Stimulated activated CD4-positive, alpha-beta T cell treated with anti-CD3 and anti-CD28 coated beads, TNF-alpha, amount 100 ng/mL, for 1 hour (primary cell): ENCODE data around the gene RLN3.

Experiments
- DNase-seq, 3 donors: peaks; one replicate each; pipeline ENCODE4 v3.0.0-alpha.2; 2020; ENCODE audit warnings: low read depth in 3 of 3, low spot score in 1 of 3

Gene RLN3

GRCh38 chr19:14027856-14028450, at the start of gene RLN3:
TSS of gene RLN3 (plus strand) at chr19:14028148. CDS start at chr19:14028205, 57 bp downstream.
- no peak for DNase-seq

- no peak for DNase-seq
These were observed 49.4 kb upstream of the RLN3 start for GRCh38 chr19:13978351-13979243.

GRCh38 chr19:13979244-13979615, 48.7 kb upstream of the RLN3 start:
- no peak for DNase-seq

GRCh38 chr19:13979686-13980085, 48.3 kb upstream of the RLN3 start:
- DNase-seq, result no peak

- no peak for DNase-seq
These were observed 47.6 kb upstream of the RLN3 start for GRCh38 chr19:13980340-13980739.

- no peak for DNase-seq
These were observed 46.9 kb upstream of the RLN3 start for GRCh38 chr19:13981021-13981420.

- no peak for DNase-seq
These were observed 46.5 kb upstream of the RLN3 start for GRCh38 chr19:13981467-13981866.

- DNase-seq, result no peak
These were observed 45.9 kb upstream of the RLN3 start for GRCh38 chr19:13981988-13982501.

- DNase-seq, result no peak
These were observed 45.2 kb upstream of the RLN3 start for GRCh38 chr19:13982773-13983172.

- DNase-seq, result no peak
These were observed 44.6 kb upstream of the RLN3 start for GRCh38 chr19:13983213-13983889.

GRCh38 chr19:13984186-13984585, 43.8 kb upstream of the RLN3 start:
- no peak for DNase-seq

GRCh38 chr19:13984875-13985741, 42.8 kb upstream of the RLN3 start:
- no peak for DNase-seq

- DNase-seq, result no peak
These were observed 42.1 kb upstream of the RLN3 start for GRCh38 chr19:13985771-13986347.

- peak; percentile 97 to 99 (median 98) for DNase-seq
These were observed 41.5 kb upstream of the RLN3 start for GRCh38 chr19:13986348-13986904.

GRCh38 chr19:13987101-13987890, 40.7 kb upstream of the RLN3 start:
- DNase-seq, result no peak

- DNase-seq, result no peak
These were observed 38.5 kb upstream of the RLN3 start for GRCh38 chr19:13989487-13989886.

- no peak for DNase-seq
These were observed 37.9 kb upstream of the RLN3 start for GRCh38 chr19:13990085-13990484.

- DNase-seq, result no peak
These were observed 35.9 kb upstream of the RLN3 start for GRCh38 chr19:13992025-13992424.

GRCh38 chr19:13993590-13994300, 34.2 kb upstream of the RLN3 start:
- DNase-seq, result no peak
